ENCODE measurements around the gene DEPDC7. TPM values are rescaled to one million over a fixed set of nuclear protein-coding genes. Genes with fewer than 3 reads are reported as not detected.
"Not testable (repeated sequence)": the region's sequence is repeated elsewhere in the genome, so short reads cannot be mapped to it uniquely, and the experiment has no call there.

The DEPDC7 gene
- total RNA-seq, result 1 to 10 TPM; 2.5 to 2.8 TPM

DNA sequence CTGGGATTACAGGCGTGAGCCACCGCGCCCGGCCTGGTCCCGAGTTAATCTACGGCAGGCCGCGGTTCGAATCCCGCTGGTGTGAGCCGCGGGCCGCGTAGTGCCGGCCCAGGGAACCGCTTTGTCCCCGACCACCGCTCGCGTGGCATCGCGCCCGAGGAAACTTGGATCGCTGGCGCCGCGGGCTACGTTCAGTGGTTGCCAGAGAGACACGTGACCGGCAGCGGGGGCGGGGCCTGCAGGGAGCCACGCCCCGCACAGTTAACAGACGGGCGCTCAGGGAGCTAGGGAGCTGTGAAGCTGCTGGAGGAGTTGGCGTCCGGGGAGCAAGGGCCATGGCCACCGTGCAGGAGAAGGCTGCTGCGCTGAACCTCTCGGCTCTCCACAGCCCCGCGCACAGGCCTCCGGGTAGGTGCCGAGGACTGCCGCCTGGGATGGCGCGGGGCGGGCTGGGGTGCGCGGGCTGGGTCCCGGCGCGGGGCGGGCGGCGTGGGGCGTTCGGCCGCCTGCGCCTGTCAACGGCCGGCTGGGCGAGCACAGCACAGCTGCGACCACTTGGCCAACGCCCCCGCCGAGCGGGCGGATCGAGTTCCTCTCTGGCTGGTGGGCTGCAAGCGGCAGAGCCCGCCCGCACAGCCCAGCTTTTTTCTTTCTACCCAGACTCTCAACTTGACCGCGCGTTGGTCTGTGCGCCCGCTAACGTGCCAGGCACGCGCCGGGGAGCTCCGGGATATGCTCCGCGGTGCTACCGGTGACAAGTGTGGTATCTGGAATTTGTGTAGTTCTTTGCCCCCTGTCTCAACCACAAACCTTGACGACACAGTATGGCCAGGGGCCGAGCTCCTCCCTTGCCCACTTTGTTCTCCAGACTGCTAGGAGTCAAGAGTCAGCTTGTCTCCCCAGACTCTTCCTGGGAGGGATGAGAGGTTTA, at the start of gene DEPDC7:
DEPDC7 (plus strand) TSS at position 258 of the 931 bp plus-strand sequence; CDS start at position 336, 78 bp downstream.
- POLR2A ChIA-PET, result interaction anchor here (0.7 kb wide), 1 partner anchor 24 kb away, joined by 4 read pairs; no protein-coding TSS in a partner anchor
- CTCF ChIA-PET, result interaction anchor here (1.2 to 1.4 kb wide), 2 partner anchors 24 to 50 kb away, joined by 3 to 4 read pairs; partner anchors contain the start of gene TCP11L1

DNA sequence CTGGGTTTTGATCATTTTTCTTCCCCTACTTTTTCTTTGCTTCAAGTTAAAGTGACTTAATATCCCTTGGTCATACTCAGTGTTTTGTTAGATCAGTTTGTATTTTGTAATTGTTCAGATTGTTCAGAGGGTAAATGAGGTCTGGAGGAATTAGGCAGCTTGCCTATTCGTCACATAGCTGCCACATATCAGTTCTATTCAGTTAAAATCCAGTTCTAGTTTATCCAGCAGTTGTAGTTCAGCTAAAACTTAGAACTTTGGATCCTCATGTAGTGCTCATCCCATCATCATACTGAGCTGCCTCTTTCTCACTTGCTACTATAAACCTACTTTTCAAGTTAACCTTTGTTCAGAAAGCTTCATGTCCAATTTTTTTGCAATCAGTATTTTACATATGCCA, 47.1 kb upstream of the DEPDC7 start:
- CTCF ChIA-PET, result interaction anchor here (0.6 to 1.4 kb wide), 3 partner anchors 97 to 280 kb away, joined by 3 to 10 read pairs (median 4); no protein-coding TSS in a partner anchor
- POLR2A ChIA-PET, result no interaction called here

DNA sequence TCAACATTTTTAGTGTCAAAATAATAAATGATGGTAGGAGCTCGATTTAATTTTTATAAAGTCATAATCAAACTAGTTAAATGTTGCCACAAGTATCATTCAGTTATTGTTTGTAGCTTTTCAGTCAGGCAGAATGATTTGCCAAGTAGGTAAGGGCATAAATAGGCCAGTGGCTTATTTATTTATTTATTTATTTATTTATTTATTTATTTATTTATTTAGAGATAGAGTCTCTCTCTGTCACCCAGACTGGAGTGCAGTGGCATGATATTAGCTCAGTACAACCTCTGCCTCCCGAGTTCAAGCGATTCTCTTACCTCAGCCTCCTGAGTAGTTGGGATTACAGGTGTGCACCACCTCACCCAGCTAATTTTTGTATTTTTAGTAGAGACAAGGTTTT, 43.4 kb upstream of the DEPDC7 start:
- CTCF ChIA-PET, POLR2A ChIA-PET: not testable (repeated sequence)

DNA sequence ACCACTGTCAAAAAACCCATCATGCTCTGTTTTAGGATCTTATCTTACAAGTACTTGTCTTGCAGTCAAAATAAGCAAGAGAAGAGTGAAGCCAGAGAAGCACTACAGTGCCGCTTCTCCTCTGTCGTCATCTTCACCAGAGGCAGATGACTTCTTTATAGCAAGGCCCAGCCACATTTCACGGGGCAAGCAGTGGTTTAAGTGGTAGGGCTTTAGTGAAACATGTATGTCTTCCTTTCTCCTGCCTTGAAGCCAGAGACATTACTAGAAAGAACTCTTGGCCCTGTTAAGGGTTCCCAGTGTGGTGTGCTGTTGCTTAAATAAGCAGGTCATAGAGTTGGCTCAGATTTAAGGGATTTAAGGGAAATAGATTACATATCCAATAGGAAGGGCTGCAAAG, 42.9 kb upstream of the DEPDC7 start:
- ChIA-PET CTCF (no interaction called here), POLR2A (no interaction called here)

DNA sequence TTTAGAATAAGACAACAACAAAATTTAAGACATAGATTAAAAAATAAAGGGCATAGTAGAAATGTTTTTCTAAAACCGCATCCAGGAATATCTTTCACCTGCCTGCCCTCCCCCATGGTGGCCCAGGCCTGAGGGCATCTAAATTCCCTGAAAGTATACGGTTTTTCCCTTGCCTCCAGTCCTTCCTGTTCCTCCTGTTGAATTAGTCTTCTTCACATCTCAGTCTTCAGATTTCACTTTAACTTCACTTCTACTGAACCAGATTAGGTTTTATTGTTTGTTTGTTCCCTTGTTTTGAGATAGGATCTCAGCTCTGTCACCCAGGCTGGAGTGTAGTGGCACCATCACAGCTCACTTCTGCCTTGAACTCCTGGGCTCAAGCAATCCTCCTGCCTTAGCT, 33.1 kb upstream of the DEPDC7 start:
- POLR2A ChIA-PET, result no interaction called here
- CTCF ChIA-PET, result no interaction called here

DNA sequence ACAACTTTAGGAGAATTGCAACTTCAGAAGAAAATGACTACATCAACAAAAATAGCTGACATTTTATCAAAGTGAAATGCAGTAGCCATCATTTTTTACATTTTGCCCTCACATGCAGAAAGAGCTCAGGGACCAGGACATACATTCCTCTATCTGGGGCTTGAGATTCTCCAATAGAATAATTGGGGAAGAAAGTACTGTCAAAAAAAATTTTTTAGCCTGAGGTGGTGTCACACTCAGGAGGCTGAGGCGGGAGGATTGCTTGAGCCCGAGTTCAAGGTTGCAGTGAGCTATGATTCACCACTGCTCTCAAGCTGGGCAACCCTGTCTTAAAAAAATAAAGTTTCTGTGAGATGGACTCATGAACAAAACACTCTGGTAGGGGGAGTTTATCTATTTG, 32.2 kb upstream of the DEPDC7 start:
- CTCF ChIA-PET, result no interaction called here
- POLR2A ChIA-PET, result no interaction called here

DNA sequence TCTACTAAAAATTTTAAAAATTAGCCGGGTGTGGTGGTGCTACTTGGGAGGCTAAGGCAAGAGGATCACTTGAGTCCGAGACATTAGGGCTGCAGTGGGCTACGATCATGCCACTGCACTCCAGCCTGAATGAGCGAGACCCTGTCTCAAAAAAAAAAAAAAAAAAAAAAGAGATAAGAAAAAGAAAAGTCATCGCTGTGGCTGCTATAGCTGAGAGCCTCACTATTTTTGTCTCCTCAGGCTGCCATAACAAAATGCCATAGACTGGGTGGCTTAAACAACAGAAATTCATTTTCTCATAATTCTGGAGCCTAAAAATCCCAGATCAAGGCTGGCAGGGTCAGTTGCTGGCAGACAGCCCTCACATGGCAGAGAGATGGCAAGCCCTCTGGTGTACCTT, 30.1 kb upstream of the DEPDC7 start:
- POLR2A ChIA-PET, result no interaction called here
- CTCF ChIA-PET, result no interaction called here

DNA sequence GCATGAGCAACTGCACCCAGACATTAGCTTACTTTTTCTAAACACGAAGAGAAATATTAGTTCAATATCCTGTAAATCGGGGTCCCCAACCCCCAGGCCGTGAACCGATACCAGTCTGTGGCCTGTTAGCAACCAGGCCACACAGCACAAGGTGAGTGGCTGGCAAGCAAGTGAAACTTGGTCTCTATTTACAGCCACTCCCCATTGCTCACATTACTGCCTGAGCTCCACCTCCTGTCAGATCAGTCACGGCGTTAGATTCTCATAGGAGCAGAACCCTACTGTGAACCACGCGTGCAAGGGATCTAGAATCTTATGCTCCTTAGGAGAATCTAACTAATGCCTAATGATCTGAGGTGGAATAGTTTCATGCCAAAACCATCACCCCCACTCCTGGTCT, 27.8 kb upstream of the DEPDC7 start:
- ChIA-PET CTCF (no interaction called here), POLR2A (no interaction called here)

DNA sequence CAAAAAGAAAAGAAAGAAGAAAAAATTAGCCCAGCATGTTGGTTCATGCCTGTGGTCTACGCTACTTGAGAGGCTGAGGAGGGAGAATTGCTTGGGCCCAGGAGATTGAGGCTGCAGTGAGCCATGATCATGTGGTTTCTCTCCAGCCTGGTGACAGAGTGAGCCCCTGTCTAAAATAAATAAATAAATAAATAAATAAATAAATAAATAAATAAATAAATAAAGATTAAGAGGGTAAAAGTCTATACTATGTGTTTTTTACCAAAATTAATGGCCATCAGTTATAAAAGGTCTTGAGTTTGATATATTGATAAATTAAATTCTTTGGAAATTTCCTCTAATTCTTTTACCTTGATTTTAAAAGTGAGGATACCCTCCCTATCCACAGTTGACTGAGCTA, 25.2 kb upstream of the DEPDC7 start:
- ChIA-PET POLR2A (no interaction called here), CTCF (no interaction called here)

DNA sequence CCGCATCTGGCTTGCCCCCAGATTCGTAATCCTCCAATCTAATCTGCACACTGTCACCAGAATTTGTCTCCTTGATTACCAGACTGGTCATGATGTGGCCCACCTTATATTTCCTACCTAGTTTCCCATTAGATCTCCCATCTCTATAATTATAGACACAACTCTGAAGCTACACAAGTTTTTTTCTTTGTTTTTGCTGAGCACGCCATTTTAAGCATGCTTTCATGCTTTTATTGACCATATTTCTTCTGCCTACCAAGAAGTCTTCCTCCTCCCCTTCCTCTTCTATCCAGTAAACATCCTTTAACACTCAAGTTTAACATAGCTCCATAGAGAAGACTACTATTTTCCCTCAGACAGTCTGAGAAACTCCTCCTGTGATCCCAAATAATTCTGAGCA, 24.3 kb upstream of the DEPDC7 start:
- ChIA-PET CTCF (no interaction called here), POLR2A (no interaction called here)

DNA sequence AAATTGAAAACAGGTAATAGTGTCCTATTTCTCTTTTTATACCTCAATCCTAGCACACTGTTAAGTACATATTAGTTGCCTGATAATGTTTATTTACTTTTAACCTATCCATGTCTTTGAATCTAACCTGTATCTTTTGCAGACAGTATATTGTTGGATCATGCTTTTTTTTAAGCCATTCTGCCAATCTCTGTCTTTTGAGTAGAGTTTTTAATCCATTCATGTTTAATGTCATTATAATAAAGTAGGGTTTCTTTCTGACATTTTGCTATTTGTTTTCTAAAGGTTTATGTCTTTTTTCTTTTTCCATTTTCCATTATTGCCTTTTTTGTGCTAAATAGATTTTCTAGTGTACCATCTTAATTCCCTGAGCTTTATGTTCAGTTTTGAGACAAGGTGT, 23.8 kb upstream of the DEPDC7 start:
- ChIA-PET CTCF (no interaction called here), POLR2A (no interaction called here)

DNA sequence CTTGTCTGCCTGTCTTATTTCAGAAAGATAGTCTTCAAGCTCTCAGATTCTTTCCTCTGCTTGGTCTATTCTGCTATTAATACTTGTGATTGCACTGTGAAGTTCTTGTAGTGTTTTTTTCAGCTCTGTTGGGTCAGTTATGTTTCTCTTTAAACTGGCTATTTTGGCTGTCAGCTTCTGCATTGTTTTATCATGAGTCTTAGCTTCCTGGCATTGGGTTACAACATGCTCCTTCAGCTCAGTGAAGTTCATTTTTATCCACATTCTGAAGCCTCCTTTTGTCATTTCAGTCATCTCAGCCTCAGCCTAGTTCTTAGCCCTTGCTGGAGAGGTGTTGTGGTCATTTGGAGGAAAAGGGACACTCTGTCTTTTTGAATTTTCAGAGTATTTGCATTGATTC, 15.5 kb upstream of the DEPDC7 start:
- ChIA-PET POLR2A (no interaction called here), CTCF (no interaction called here)

DNA sequence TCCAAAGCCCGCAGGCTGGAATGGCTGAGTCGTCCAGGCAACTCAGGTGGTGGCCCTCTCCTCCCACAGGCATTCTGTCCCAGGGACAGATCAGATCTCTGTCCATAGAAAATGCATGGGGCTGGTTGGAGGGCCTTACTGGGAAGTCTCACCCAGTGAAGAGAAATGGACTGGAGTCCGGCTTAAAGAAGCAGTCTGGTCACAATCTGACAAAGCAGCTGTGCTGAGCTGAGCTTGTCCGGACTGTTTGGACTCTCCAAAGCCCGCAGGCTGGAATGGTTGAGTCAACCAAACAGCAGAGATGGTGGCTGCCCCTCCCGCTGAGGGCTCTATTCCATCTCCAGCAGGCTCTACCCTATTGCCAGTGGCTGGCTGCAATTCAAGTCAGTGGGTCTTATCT, 14.4 kb upstream of the DEPDC7 start:
- POLR2A ChIA-PET, result no interaction called here
- CTCF ChIA-PET, result no interaction called here

DNA sequence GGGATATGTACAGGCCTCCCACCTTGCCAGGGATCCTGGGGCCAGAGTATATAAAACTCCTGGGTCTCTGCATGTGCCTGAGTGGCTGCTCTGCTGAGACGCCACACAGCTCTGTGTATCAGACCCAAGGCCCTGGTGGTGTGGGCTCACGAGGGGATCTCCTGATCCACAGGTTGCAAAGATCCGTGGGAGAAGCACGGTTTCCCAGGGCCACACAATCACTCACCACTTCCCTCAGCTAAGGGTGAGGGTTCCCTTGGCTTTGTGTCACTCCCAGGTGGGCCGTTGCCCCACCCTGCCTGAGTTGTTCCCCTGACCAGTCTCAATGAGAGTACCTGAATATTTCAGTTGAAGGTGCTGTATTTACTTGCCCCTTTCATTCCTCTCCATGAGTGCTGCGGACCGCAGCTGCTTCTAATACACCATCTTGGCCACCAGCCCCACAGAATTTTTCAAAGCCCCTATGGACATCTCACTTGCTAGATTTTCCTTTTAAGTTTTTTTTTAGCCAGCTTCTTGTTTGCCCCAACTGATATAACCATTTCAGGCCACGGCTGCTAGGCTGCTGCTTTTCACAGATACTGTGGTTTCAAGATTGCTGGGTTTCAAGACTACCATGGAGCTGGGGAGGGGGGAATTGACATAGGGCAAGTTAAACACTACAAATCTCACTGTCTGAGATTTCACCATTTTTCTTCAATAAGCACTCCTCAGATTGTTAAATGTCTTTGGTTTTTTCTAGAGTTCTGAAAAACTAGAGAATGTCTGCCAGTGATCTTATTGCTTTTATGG, 13.7 kb upstream of the DEPDC7 start:
- CTCF ChIA-PET, result no interaction called here
- POLR2A ChIA-PET, result no interaction called here

DNA sequence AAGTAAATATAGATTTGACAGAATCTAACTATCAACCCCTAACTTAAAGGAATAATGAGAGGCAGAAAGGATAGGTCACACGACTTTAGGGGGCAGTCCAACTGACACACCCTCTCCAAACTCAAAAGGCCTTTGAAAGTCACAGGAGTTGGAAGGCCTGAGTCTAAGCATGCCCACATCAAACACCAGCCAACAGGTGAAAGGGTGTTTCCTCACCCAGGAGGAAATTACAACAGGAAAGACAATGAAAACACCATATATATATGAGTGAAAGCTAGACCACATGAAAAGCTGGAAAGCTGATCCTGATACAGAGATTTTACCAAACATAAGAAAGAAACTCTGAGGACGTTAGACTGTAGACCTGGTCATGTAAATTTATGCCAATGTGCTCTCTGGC, 10.5 kb upstream of the DEPDC7 start:
- CTCF ChIA-PET, result no interaction called here
- POLR2A ChIA-PET, result no interaction called here

DNA sequence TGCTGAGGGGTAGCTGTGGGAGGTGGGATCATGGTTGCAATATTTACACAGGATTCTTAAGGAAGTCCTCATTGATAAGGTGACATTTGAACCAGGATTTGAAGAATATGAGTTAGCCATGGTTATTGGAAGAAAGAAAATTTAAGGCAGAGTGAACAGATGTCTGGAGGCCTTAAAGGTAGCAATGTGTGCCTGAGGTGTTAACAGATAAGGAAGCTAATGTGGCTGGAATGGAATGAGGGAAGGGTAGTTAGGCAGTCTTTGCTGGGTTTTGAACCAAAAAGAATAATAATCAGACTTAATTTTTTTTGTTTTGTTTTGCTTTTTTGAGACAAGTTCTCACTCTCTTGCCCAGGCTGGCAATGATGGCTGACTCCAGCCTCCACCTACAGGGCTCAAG, 9.7 kb upstream of the DEPDC7 start:
- POLR2A ChIA-PET, result no interaction called here
- CTCF ChIA-PET, result interaction anchor here (1.1 kb wide), 1 partner anchor 8 kb away, joined by 3 read pairs; no protein-coding TSS in a partner anchor

DNA sequence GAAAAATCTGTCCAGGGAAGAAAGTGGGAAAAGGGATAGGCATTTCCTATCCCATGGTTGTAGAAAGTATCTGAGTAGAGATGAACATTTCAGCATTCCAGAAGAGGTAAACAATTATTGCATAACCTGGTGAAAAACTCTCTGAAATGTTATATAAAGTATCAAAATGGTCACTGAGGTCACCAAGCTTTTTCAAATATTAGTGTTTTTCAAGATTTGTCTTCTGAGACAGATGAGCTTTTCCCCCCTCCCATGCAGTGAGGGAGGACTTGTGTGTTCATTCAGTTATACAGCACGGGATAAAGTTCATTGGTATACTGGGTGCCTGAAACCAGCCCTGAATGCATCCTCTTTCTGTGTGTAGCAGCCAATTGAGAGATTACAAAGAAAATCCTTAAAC, 1.9 kb upstream of the DEPDC7 start:
- CTCF ChIA-PET, result interaction anchor here (1.2 kb wide), 1 partner anchor 7 kb away, joined by 3 read pairs; no protein-coding TSS in a partner anchor
- POLR2A ChIA-PET, result interaction anchor here (0.6 kb wide), 1 partner anchor 231 kb away, joined by 6 read pairs; no protein-coding TSS in a partner anchor

DNA sequence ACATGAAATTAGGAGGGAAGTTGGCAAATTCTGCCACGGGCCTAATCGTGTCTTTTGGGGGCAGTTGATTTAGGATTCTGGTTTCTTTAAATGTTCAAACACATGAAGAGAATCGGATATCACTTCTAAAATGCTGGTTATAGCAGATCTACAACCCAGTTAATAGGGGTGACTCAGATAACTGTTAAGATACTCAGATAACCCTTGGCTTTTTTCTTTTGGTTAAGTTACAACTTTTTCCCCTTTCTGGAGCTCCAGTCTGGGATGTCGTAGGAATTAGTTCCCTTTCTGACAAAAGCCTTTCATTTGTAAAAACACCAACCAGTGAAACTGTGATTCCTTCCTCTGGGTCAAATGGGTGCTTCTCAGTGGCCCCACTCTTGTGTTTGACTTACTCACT, 976 bp downstream of the DEPDC7 start:
- ChIA-PET CTCF (interaction anchor here (1.4 kb wide), 1 partner anchor 49 kb away, joined by 4 read pairs; no protein-coding TSS in a partner anchor), POLR2A (no interaction called here)

DNA sequence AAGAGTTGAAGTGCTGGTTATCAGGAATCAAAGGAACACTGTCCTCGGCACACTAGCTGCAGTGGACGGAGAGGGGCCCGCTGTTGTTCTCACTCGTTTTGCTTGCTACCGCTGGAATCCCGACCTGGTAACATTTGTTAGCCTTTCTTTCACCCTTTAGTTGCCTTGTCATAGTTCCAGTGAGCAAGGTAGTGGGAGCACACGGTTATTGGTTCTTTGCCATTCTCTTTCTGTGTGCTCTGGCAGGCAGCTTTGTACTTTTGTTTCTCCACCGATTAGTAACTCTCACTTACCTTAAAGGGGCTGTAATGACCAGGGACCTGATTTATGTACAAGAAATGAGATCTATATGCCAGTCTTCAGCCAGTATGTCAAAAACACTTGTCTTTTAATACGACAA, 1.8 kb downstream of the DEPDC7 start:
- ChIA-PET POLR2A (no interaction called here), CTCF (no interaction called here)

DNA sequence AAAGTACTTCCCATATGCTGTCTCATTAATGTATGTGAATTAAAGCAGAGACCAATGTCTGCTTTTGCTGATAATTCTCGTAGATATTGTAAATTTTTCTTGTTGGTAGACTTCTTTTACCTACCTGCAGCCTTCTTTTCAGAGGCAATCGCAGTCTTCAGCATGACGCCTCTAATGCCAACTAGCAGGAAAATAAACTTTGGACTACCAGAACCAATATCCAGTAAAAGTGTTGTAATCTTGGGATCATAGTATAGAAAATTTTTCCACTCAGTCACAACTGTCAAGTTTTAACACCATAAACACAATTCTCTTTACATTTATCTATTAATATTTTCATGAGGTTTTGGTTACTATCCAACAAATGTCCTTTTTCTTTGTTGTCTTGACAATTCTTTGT, 2.3 kb downstream of the DEPDC7 start:
- ChIA-PET POLR2A (no interaction called here), CTCF (no interaction called here)

DNA sequence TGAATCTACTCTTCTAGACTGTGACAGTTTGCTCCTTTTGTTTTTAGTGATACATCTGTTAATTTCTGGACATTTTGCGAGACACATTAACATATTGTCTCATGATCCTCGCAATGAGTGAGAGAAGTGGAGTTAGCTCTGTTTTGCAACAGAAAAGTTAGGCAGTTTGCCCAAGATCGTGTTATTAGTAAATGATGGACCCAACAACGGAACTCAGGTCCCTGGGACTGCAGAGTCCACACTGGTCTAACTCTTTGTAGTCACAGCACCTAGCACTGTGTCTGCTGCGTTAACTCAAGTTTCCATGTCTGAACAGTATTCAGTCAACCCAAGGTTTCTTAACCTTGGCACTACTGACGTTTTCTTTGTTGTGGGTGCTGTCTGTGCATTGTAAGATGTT, 3.2 kb downstream of the DEPDC7 start:
- POLR2A ChIA-PET, result no interaction called here
- CTCF ChIA-PET, result no interaction called here

All from activated CD8-positive, alpha-beta memory T cell treated with anti-CD3 and anti-CD28 coated beads for 36 hours (primary cell).